ENCODE measurements around the gene UBE3C.

UBE3C gene

GRCh38 chr7:157183832-157184231 lies 45.1 kb downstream of the UBE3C start:
- no peak for DNase-seq

GRCh38 chr7:157188091-157188665 lies 49.5 kb downstream of the UBE3C start:
- no peak for DNase-seq

- DNase-seq, result no peak
These were observed 50.7 kb downstream of the UBE3C start for GRCh38 chr7:157189405-157189804.

- DNase-seq, result no peak
These were observed 54.1 kb downstream of the UBE3C start for GRCh38 chr7:157192861-157193260.

- no peak for DNase-seq
These were observed 54.5 kb downstream of the UBE3C start for GRCh38 chr7:157193274-157193673.

- DNase-seq, result no peak
These were observed 56.2 kb downstream of the UBE3C start for GRCh38 chr7:157194948-157195347.

GRCh38 chr7:157195868-157196267 lies 57.1 kb downstream of the UBE3C start:
- DNase-seq, result no peak

GRCh38 chr7:157204134-157204533 lies 65.4 kb downstream of the UBE3C start:
- DNase-seq, result no peak

- DNase-seq, result no peak
These were observed 66.7 kb downstream of the UBE3C start for GRCh38 chr7:157205438-157205837.

GRCh38 chr7:157208571-157209413 lies 70.1 kb downstream of the UBE3C start:
- no peak for DNase-seq

- no peak for DNase-seq
These were observed 72.0 kb downstream of the UBE3C start for GRCh38 chr7:157210682-157211081.

- no peak for DNase-seq
These were observed 73.0 kb downstream of the UBE3C start for GRCh38 chr7:157211690-157212089.

- DNase-seq, result no peak
These were observed 80.4 kb downstream of the UBE3C start for GRCh38 chr7:157219154-157219553.

GRCh38 chr7:157220916-157221569 lies 82.3 kb downstream of the UBE3C start:
- no peak for DNase-seq

GRCh38 chr7:157222687-157223086 lies 84.0 kb downstream of the UBE3C start:
- no peak for DNase-seq

GRCh38 chr7:157224627-157225026 lies 85.9 kb downstream of the UBE3C start:
- no peak for DNase-seq

- DNase-seq, result no peak
These were observed 90.2 kb downstream of the UBE3C start for GRCh38 chr7:157228864-157229422.

GRCh38 chr7:157233677-157234076 lies 95.0 kb downstream of the UBE3C start:
- no peak for DNase-seq

GRCh38 chr7:157234271-157234670 lies 95.5 kb downstream of the UBE3C start:
- no peak for DNase-seq

- DNase-seq, result no peak
These were observed 96.9 kb downstream of the UBE3C start for GRCh38 chr7:157235357-157236333.

GRCh38 chr7:157238087-157238486 lies 99.4 kb downstream of the UBE3C start:
- no peak for DNase-seq

GRCh38 chr7:157239571-157240270 lies 101.0 kb downstream of the UBE3C start:
- DNase-seq, result no peak
